HCT116 (cell line): Measurements from ENCODE around the gene KRTAP4-1. TPM values are rescaled to one million over a fixed set of nuclear protein-coding genes. Genes with fewer than 3 reads are reported as not detected.

ENCODE experiments used
- ATAC-seq: fragments of 200-7000 bp; cut with Tn5 transposase; 2 replicates; pipeline ENCODE4 v1.9.1; 2020; ENCODE audit warnings: mild to moderate bottlenecking, moderate library complexity
- BruUV-seq: library from RNA; stranded (reverse); fragments of 400-500 nt; replicated peaks from 2 replicates; lab custom pipeline; 2021; lab: Mats Ljungman, UMichigan
- CTCF ChIA-PET: fragments of 300-600 bp; sonication (Branson Sonifier 250); formaldehyde crosslinking; loops from one replicate; lab custom pipeline; 2021; ENCODE audit warnings: antibody characterized with exemption; lab: Charles Lee
- POLR2A ChIA-PET: fragments of 300-600, 350-600 bp; sonication (Branson Sonifier 250); formaldehyde crosslinking; loops from one replicate; lab custom pipeline; 2021; ENCODE audit warnings: antibody characterized with exemption; lab: Charles Lee
- RAD21 ChIA-PET, 2 experiments: fragments of 300-600 bp; sonication (Branson Sonifier 250); formaldehyde crosslinking; loops; one replicate each; lab custom pipeline; 2023; ENCODE audit warnings: low total read pairs in 2 of 2; ENCODE audit not compliant: uncharacterized antibody in 2 of 2, unreplicated experiment in 2 of 2, low non-redundant PET in 1 of 2; lab: Charles Lee
- DNase-seq: peaks from one replicate; pipeline ENCODE4 v3.0.0-alpha.2; 2010; ENCODE audit warnings: low read depth, low spot score
- H2AFZ ChIP-seq: fragments of 200-600 bp; shearing (Covaris generic), sonication (generic); 2 replicates; pipeline ENCODE4 v1.6.1; 2017; ENCODE audit warnings: low read depth, mixed run types, mixed read lengths, antibody characterized with exemption, low read length; ENCODE audit not compliant: poor library complexity, severe bottlenecking
- H3K27ac ChIP-seq: 2 replicates; pipeline ENCODE4 v1.5.1; 2012; ENCODE audit warnings: low read depth, low read length
- H3K27me3 ChIP-seq: fragments of 200-600 bp; sonication (generic); 2 replicates; pipeline ENCODE4 v1.6.1; 2016; ENCODE audit warnings: mixed run types, low read length, mixed read lengths; ENCODE audit not compliant: insufficient read depth
- H3K36me3 ChIP-seq, 2 experiments: fragments of 200-500 bp in 1 of 2; fragments of 200-600 bp in 1 of 2; sonication (Bioruptor generic) in 1 of 2; sonication (generic) in 1 of 2; 2 replicates each; pipeline versions ENCODE4 v1.5.1 to v1.6.1; 2014 to 2016; ENCODE audit warnings: low read length in 2 of 2, inconsistent platforms in 1 of 2, mixed read lengths in 1 of 2, mixed run types in 1 of 2; ENCODE audit not compliant: insufficient read depth in 2 of 2, control insufficient read depth in 1 of 2
- H3K4me1 ChIP-seq, 2 experiments: fragments of 200-600 bp in 1 of 2; sonication (generic) in 1 of 2; 2 replicates each; pipeline versions ENCODE4 v1.5.1 to v1.6.1; 2012 to 2017; ENCODE audit warnings: low read length in 2 of 2, inconsistent platforms in 1 of 2, mild to moderate bottlenecking in 1 of 2, mixed read lengths in 1 of 2, mixed run types in 1 of 2, moderate library complexity in 1 of 2; ENCODE audit not compliant: insufficient read depth in 2 of 2, control insufficient read depth in 1 of 2
- H3K4me2 ChIP-seq: fragments of 200-600 bp; sonication (generic); 2 replicates; pipeline ENCODE4 v1.6.1; 2017; ENCODE audit warnings: mixed run types, low read length, mixed read lengths
- H3K4me3 ChIP-seq, 2 experiments: fragments of 200-600 bp in 1 of 2; sonication (generic) in 1 of 2; replicated peaks in 1 of 2; 2 replicates each; pipeline ENCODE4 v1.5.1; 2011 to 2016; ENCODE audit warnings: low read length in 2 of 2, control low read depth in 1 of 2, low read depth in 1 of 2, mild to moderate bottlenecking in 1 of 2, mixed read lengths in 1 of 2, mixed run types in 1 of 2
- H3K79me2 ChIP-seq: fragments of 200-600 bp; sonication (generic); 2 replicates; pipeline ENCODE4 v1.6.1; 2017; ENCODE audit warnings: mild to moderate bottlenecking, mixed run types, low read length, moderate library complexity, mixed read lengths; ENCODE audit not compliant: insufficient read depth
- H3K9ac ChIP-seq: fragments of 200-600 bp; sonication (generic); 2 replicates; pipeline ENCODE4 v1.6.1; 2016; ENCODE audit warnings: low read length, mixed read lengths
- H3K9me2 ChIP-seq: fragments of 200-600 bp; sonication (generic), shearing (Covaris generic); 2 replicates; pipeline ENCODE4 v1.6.1; 2017; ENCODE audit warnings: mixed run types, mild to moderate bottlenecking, moderate library complexity; ENCODE audit not compliant: insufficient read depth
- H3K9me3 ChIP-seq, 2 experiments: fragments of 200-500 bp in 1 of 2; fragments of 200-600 bp in 1 of 2; sonication (Bioruptor generic) in 1 of 2; sonication (generic) in 1 of 2; 2 replicates each; pipeline ENCODE4 v1.6.1; 2014 to 2017; ENCODE audit warnings: low read length in 2 of 2, mixed read lengths in 2 of 2, inconsistent platforms in 1 of 2, low read depth in 1 of 2, mild to moderate bottlenecking in 1 of 2, mixed run types in 1 of 2, moderate library complexity in 1 of 2; ENCODE audit not compliant: control insufficient read depth in 1 of 2, insufficient read depth in 1 of 2
- H4K20me1 ChIP-seq: fragments of 200-600 bp; sonication (generic), shearing (Covaris generic); 2 replicates; pipeline ENCODE4 v1.6.1; 2017; ENCODE audit warnings: mixed run types, mild to moderate bottlenecking, moderate library complexity; ENCODE audit not compliant: insufficient read depth
- CBX3 ChIP-seq: IDR thresholded peaks from 2 replicates; pipeline ENCODE4 v1.6.1; 2012; ENCODE audit warnings: low read depth
- CEBPB ChIP-seq: IDR thresholded peaks from 2 replicates; pipeline ENCODE4 v1.6.1; 2012; ENCODE audit warnings: low read depth
- EGR1 ChIP-seq: IDR thresholded peaks from 2 replicates; pipeline ENCODE4 v1.6.1; 2012; ENCODE audit warnings: low read depth
- ELF1 ChIP-seq: IDR thresholded peaks from 2 replicates; pipeline ENCODE4 v1.6.1; 2012; ENCODE audit warnings: low read depth, borderline replicate concordance
- EZH2 ChIP-seq: fragments of 200-600 bp; sonication (generic); IDR thresholded peaks from 2 replicates; pipeline ENCODE4 v1.6.1; 2017; ENCODE audit warnings: antibody characterized with exemption, mixed run types
- EZH2phosphoT487 ChIP-seq: fragments of 200-600 bp; IDR thresholded peaks from 2 replicates; pipeline ENCODE4 v1.6.1; 2018; ENCODE audit warnings: antibody characterized with exemption, borderline replicate concordance
- JUND ChIP-seq: IDR thresholded peaks from 2 replicates; pipeline ENCODE4 v1.6.1; 2012
- POLR2A ChIP-seq: IDR thresholded peaks from 2 replicates; pipeline ENCODE4 v1.7.0; 2011; ENCODE audit warnings: borderline replicate concordance; ENCODE audit not compliant: insufficient read depth, insufficient read length; ENCODE audit errors: extremely low read depth
- SIN3A ChIP-seq: IDR thresholded peaks from 2 replicates; pipeline ENCODE4 v1.6.1; 2012; ENCODE audit warnings: low read depth
- SP1 ChIP-seq: IDR thresholded peaks from 2 replicates; pipeline ENCODE4 v1.6.1; 2012; ENCODE audit warnings: low read depth
- SRF ChIP-seq: IDR thresholded peaks from 2 replicates; pipeline ENCODE4 v1.6.1; 2012; ENCODE audit warnings: low read depth
- TCF7L2 ChIP-seq: IDR thresholded peaks from 2 replicates; pipeline ENCODE4 v1.7.0; 2011; ENCODE audit warnings: borderline replicate concordance, inconsistent platforms; ENCODE audit not compliant: insufficient read depth, insufficient read length; ENCODE audit errors: extremely low read depth
- YY1 ChIP-seq: IDR thresholded peaks from 2 replicates; pipeline ENCODE4 v1.6.1; 2011; ENCODE audit warnings: low read length, low read depth, moderate library complexity, mild to moderate bottlenecking; ENCODE audit not compliant: insufficient replicate concordance; ENCODE audit errors: extremely low read depth
- ZFX ChIP-seq: fragments of 450-650 bp; IDR thresholded peaks from 2 replicates; pipeline ENCODE4 v1.6.1; 2017
- ZNF274 ChIP-seq: fragments of 200-500 bp; sonication (Bioruptor generic); IDR thresholded peaks from 2 replicates; pipeline ENCODE4 v1.6.1; 2014; ENCODE audit warnings: mild to moderate bottlenecking, low read depth, low read length, inconsistent platforms
- intact Hi-C: fragments of 100-400 bp; cut with micrococcal nuclease; formaldehyde crosslinking; loops from 2 replicates; pipeline ENCODE4 v1.10.0; 2022
- total RNA-seq: library from RNA; stranded (reverse); gene quantifications from one replicate; pipeline ENCODE4 v1.2.1, GENCODE V29; 2021; ENCODE audit not compliant: unreplicated experiment
- TF ChIP-seq, protein P1 (sequence below): IDR thresholded peaks from 2 replicates; pipeline ENCODE4 v1.6.1; 2012
- TF ChIP-seq, protein P2 (sequence below): IDR thresholded peaks from 2 replicates; pipeline ENCODE4 v1.6.1; 2012
- TF ChIP-seq, protein P3 (sequence below): IDR thresholded peaks from 2 replicates; pipeline ENCODE4 v1.6.1; 2011; ENCODE audit warnings: mild to moderate bottlenecking, low read length, moderate library complexity; ENCODE audit not compliant: insufficient replicate concordance; ENCODE audit errors: extremely low read depth
- TF ChIP-seq, protein P4 (sequence below), 3 experiments: fragments of 200-600 bp in 1 of 3; sonication (generic) in 1 of 3; IDR thresholded peaks in 2 of 3; conservative IDR thresholded peaks in 1 of 3; 2 replicates each; pipeline ENCODE4 v1.5.1; 2012 to 2017; ENCODE audit warnings: low read depth in 2 of 3, low read length in 2 of 3, antibody characterized with exemption in 1 of 3, borderline replicate concordance in 1 of 3, control low read depth in 1 of 3, mild to moderate bottlenecking in 1 of 3, mixed read lengths in 1 of 3, mixed run types in 1 of 3, moderate library complexity in 1 of 3; ENCODE audit not compliant: insufficient read depth in 1 of 3

KRTAP4-1 gene
- total RNA-seq, 1 experiment from 2014 or later: not detected

DNA sequence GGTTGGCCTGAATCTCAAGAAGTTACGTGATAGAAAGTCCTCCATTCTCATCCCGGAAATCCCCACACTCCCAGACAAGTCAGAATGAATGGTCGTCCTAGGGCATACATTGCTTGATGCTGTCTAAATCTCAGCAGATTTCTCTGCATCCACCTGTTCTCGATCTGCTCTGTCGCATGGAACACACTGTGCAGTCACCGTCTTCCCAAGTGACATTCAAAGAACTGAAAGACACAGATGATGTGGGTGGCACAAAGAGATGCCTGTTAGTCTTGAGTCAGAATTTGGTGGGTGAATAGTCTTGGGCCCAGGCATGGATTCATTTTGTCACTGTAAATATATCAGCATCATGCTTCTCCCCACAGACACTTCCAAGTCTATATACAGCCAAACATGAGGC is 47.0 kb upstream of the KRTAP4-1 start (continued):
- TF ChIP-seq EGR1 (no peak), POLR2A (no peak), SP1 (no peak), ZFX (no peak), EZH2phosphoT487 (no peak), ZNF274 (no peak), JUND (no peak)
- TF ChIP-seq, protein P1, sequence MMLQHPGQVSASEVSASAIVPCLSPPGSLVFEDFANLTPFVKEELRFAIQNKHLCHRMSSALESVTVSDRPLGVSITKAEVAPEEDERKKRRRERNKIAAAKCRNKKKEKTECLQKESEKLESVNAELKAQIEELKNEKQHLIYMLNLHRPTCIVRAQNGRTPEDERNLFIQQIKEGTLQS: no peak
- TF ChIP-seq, protein P2, sequence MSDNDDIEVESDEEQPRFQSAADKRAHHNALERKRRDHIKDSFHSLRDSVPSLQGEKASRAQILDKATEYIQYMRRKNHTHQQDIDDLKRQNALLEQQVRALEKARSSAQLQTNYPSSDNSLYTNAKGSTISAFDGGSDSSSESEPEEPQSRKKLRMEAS: no peak

DNA sequence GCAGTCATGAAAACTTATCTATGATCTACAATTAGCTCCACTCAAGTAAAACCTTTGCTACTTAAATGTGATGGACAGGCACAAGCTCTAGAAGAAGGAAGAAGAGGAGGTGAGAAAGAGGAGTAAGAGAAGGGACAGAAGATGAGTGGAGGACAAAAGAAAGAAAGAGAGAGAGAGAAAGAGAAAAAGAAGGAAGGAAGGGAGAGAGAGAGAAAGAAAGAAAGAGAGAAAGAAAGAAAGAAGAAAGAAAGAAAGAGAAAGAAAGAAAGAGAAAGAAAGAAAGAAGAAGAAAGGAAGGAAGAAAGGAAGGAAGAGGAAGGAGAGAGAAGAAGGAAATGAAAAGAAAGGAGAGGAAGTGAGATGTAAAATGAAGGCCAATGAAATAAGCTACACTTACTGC is 45.4 kb upstream of the KRTAP4-1 start:
- H4K20me1 ChIP-seq: no peaks in the 10 kb centered on the region
- no peak overlapping the region for H2AFZ ChIP-seq
- H3K9me2 ChIP-seq: no peaks in the 10 kb centered on the region
- intact Hi-C loops: no loop called here
- no TSS peak for BruUV-seq
- RAD21 ChIA-PET: no interaction called here
- no peak for DNase-seq
- H3K27ac ChIP-seq: no peak overlapping the region
- H3K4me3 ChIP-seq: no peak overlapping the region
- H3K9me3 ChIP-seq: no peaks in the 10 kb centered on the region
- H3K4me2 ChIP-seq: no peak overlapping the region
- CTCF ChIA-PET: no interaction called here
- POLR2A ChIA-PET: no interaction called here
- ATAC-seq: no peak
- H3K36me3 ChIP-seq: no peaks in the 10 kb centered on the region
- H3K4me1 ChIP-seq: no peaks in the 10 kb centered on the region
- H3K9ac ChIP-seq: no peak overlapping the region
- H3K27me3 ChIP-seq: no peaks in the 10 kb centered on the region
- no peaks in the 10 kb centered on the region for H3K79me2 ChIP-seq
- TF ChIP-seq, protein P3, sequence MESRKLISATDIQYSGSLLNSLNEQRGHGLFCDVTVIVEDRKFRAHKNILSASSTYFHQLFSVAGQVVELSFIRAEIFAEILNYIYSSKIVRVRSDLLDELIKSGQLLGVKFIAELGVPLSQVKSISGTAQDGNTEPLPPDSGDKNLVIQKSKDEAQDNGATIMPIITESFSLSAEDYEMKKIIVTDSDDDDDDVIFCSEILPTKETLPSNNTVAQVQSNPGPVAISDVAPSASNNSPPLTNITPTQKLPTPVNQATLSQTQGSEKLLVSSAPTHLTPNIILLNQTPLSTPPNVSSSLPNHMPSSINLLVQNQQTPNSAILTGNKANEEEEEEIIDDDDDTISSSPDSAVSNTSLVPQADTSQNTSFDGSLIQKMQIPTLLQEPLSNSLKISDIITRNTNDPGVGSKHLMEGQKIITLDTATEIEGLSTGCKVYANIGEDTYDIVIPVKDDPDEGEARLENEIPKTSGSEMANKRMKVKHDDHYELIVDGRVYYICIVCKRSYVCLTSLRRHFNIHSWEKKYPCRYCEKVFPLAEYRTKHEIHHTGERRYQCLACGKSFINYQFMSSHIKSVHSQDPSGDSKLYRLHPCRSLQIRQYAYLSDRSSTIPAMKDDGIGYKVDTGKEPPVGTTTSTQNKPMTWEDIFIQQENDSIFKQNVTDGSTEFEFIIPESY: no peak
- no peak for TF ChIP-seq EGR1
- TF ChIP-seq ELF1: no peak
- TF ChIP-seq ZNF274: no peak
- TF ChIP-seq, protein P2: no peak
- no peak for TF ChIP-seq EZH2phosphoT487
- no peak for TF ChIP-seq YY1
- TF ChIP-seq, protein P4, sequence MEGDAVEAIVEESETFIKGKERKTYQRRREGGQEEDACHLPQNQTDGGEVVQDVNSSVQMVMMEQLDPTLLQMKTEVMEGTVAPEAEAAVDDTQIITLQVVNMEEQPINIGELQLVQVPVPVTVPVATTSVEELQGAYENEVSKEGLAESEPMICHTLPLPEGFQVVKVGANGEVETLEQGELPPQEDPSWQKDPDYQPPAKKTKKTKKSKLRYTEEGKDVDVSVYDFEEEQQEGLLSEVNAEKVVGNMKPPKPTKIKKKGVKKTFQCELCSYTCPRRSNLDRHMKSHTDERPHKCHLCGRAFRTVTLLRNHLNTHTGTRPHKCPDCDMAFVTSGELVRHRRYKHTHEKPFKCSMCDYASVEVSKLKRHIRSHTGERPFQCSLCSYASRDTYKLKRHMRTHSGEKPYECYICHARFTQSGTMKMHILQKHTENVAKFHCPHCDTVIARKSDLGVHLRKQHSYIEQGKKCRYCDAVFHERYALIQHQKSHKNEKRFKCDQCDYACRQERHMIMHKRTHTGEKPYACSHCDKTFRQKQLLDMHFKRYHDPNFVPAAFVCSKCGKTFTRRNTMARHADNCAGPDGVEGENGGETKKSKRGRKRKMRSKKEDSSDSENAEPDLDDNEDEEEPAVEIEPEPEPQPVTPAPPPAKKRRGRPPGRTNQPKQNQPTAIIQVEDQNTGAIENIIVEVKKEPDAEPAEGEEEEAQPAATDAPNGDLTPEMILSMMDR (IDR thresholded peaks at IDR 0.05 in 2 of 3, conservative IDR thresholded peaks at IDR 0.05 in 1 of 3; ENCODE audit: borderline replicate concordance in 1 of 3, insufficient read depth in 1 of 3, low read depth in 2 of 3, low read length in 2 of 3): no peak
- no peak for TF ChIP-seq SRF
- TF ChIP-seq SIN3A: no peak
- TF ChIP-seq TCF7L2: no peak
- TF ChIP-seq EZH2: no peak
- TF ChIP-seq SP1: no peak
- TF ChIP-seq ZFX: no peak
- TF ChIP-seq CEBPB: no peak
- TF ChIP-seq CBX3: no peak
- no peak for TF ChIP-seq POLR2A
